Tibial nerve (tissue), 4 donors: ENCODE data around the gene AKT1S1. TPM values are rescaled to one million over a fixed set of nuclear protein-coding genes. Genes with fewer than 3 reads are reported as not detected.

ENCODE experiments used
- DNase-seq, 2 donors: peaks; one replicate each; pipeline ENCODE4 v3.0.0-alpha.2; 2019; ENCODE audit warnings: low spot score in 2 of 2
- H3K27ac ChIP-seq, 4 donors: fragments of 200-600 bp; sonication (generic) in 3 of 4; one replicate each; pipeline ENCODE4 v1.5.1; 2017 to 2019; ENCODE audit warnings: mild to moderate bottlenecking in 1 of 4
- H3K27me3 ChIP-seq, 2 donors: fragments of 200-600 bp; sonication (generic) in 1 of 2; one replicate each; pipeline versions ENCODE4 v1.5.1 to v1.6.0; 2017 to 2019
- H3K36me3 ChIP-seq, 3 donors: fragments of 200-600 bp; sonication (generic); one replicate each; pipeline ENCODE4 v1.5.1; 2018 to 2019
- H3K4me1 ChIP-seq, 4 donors: fragments of 200-600 bp; sonication (generic) in 3 of 4; one replicate each; pipeline ENCODE4 v1.5.1; 2017 to 2019
- H3K4me3 ChIP-seq, 4 donors: fragments of 200-600 bp; sonication (generic) in 3 of 4; one replicate each; pipeline ENCODE4 v1.5.1; 2017 to 2019; ENCODE audit warnings: mild to moderate bottlenecking in 1 of 4, moderate library complexity in 1 of 4
- H3K9me3 ChIP-seq, 4 donors: fragments of 200-600 bp; sonication (generic) in 3 of 4; one replicate each; pipeline ENCODE4 v1.5.1; 2017 to 2019
- EP300 ChIP-seq, 2 donors: sonication (generic); formaldehyde crosslinking; IDR thresholded peaks; one replicate each; pipeline ENCODE4 v1.6.1; 2017; ENCODE audit warnings: antibody characterized with exemption in 2 of 2, mild to moderate bottlenecking in 1 of 2
- POLR2A ChIP-seq, 2 donors: fragments of 450-650 bp; IDR thresholded peaks; one replicate each; pipeline ENCODE4 v1.6.1; 2017; ENCODE audit warnings: antibody characterized with exemption in 2 of 2, mild to moderate bottlenecking in 2 of 2, moderate library complexity in 2 of 2
- WGBS, 2 donors: methylation state at CpG; one replicate each; pipeline ENCODE4 v1.1.5; 2018; 5-methylcytosine and 5-hydroxymethylcytosine counted together
- total RNA-seq, 4 donors: library from RNA; depleted of rRNA; stranded (reverse); fragments of >200 nt; gene quantifications; one replicate each; pipeline ENCODE4 v1.1.0, GENCODE V29; 2016
- TF ChIP-seq, protein P1 (sequence below), 5 experiments: fragments of 200-600 bp in 3 of 5; fragments of 450-650 bp in 2 of 5; sonication (generic) in 3 of 5; IDR thresholded peaks; one replicate each; pipeline ENCODE4 v1.5.1; 2016 to 2019; ENCODE audit warnings: antibody characterized with exemption in 5 of 5, mild to moderate bottlenecking in 3 of 5, moderate library complexity in 2 of 5

The AKT1S1 gene
- total RNA-seq, 4 donors from 2014 or later: 20.6 to 27.4 (median 25.4) TPM

DNA sequence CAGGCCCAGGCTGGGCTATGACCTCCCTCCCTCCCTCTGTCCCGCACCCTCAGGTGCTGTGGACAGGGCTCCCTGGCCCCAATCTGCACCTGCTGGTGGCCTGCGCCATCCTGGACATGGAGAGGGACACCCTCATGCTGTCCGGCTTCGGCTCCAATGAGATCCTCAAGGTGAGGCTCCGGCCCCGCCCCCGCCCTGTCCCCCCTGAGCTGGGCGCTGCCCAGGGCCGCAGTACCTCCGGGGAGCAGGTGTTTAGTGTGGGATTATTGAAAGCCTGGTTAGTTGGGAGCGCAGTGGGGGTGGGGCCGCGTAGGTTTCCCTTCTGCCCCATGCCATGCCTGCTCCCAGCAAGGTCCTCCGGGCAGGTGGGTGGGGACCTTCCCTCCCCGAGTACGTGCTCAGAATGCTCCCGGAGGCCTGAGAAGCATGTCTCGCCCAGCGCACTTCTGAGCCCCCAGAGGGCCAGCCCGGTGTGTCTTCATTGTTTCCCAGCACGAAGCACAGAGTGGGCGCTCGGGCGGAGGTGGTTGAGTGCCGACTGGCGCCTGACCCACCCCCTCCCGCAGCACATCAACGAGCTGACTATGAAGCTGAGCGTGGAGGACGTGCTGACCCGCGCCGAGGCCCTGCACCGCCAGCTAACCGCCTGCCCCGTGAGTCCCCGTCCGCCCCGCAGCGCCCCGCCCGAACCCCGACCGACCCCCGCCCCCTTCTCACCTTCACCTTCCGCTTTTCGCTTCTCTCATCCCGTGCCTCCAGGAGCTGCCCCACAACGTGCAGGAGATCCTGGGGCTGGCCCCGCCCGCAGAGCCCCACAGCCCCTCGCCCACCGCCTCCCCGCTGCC is 10.7 kb upstream of the AKT1S1 start:
- DNase-seq: no peak
- no peak overlapping the region for H3K27ac ChIP-seq
- no peaks in the 10 kb centered on the region for H3K27me3 ChIP-seq
- TF ChIP-seq POLR2A (IDR thresholded peaks at IDR 0.05) (no peak), EP300 (IDR thresholded peaks at IDR 0.05) (no peak)
- TF ChIP-seq, protein P1, sequence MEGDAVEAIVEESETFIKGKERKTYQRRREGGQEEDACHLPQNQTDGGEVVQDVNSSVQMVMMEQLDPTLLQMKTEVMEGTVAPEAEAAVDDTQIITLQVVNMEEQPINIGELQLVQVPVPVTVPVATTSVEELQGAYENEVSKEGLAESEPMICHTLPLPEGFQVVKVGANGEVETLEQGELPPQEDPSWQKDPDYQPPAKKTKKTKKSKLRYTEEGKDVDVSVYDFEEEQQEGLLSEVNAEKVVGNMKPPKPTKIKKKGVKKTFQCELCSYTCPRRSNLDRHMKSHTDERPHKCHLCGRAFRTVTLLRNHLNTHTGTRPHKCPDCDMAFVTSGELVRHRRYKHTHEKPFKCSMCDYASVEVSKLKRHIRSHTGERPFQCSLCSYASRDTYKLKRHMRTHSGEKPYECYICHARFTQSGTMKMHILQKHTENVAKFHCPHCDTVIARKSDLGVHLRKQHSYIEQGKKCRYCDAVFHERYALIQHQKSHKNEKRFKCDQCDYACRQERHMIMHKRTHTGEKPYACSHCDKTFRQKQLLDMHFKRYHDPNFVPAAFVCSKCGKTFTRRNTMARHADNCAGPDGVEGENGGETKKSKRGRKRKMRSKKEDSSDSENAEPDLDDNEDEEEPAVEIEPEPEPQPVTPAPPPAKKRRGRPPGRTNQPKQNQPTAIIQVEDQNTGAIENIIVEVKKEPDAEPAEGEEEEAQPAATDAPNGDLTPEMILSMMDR (IDR thresholded peaks at IDR 0.05): no peak
- H3K4me3 ChIP-seq: no peak overlapping the region
- 83 to 86% methylated on average over 41 to 54 of the region's 54 CpGs for WGBS, 2 donors
- peaks cover 4 to 66% (median 22%) of the 10 kb centered on the region in 3 donors for H3K36me3 ChIP-seq
- H3K4me1 ChIP-seq: peaks cover 0 to 18% (median 7%) of the 10 kb centered on the region in 4 donors
- peaks cover 0 to 2% (median 0%) of the 10 kb centered on the region in 4 donors for H3K9me3 ChIP-seq

DNA sequence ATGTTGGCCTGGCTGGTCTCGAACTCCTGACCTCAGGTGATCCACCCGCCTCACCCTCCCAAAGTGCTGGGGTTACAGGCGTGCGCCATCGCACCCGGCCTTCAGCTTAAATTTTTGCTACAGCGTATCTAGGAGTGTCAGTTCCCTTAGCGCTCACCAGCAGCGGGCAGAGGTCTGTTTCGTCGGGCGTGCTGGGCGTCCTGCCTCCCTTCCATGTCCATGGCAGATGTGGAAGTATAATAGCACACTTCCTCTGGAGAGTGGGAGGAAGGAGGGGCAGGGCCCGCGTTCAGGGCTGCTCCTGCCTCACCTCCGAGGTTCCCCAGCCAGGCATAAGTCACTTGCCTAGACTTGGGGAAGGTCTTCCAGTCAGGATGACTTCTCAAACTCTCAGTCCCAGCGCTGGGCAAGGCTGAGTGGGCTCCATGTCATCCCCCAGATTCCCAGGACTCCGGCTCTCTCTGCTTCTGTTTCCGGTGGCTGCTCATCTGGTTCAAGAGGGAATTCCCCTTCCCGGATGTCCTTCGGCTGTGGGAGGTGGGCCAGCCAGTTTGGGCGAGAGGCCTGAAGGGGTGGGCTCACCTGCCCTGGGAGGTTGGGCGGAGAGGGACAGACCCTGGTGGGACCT is 10.0 kb upstream of the AKT1S1 start:
- H3K27me3 ChIP-seq: no peaks in the 10 kb centered on the region
- H3K36me3 ChIP-seq: peaks cover 9 to 73% (median 29%) of the 10 kb centered on the region in 3 donors
- no peak overlapping the region for H3K4me3 ChIP-seq
- 70 to 73% methylated on average over 20 to 23 of the region's 23 CpGs for WGBS, 2 donors
- H3K4me1 ChIP-seq: peaks cover 0 to 18% (median 7%) of the 10 kb centered on the region in 4 donors
- peaks cover 0 to 5% (median 0%) of the 10 kb centered on the region in 4 donors for H3K9me3 ChIP-seq
- H3K27ac ChIP-seq: no peak overlapping the region
- TF ChIP-seq EP300 (IDR thresholded peaks at IDR 0.05) (no peak), POLR2A (IDR thresholded peaks at IDR 0.05) (no peak)
- TF ChIP-seq, protein P1 (IDR thresholded peaks at IDR 0.05): no peak
- DNase-seq: no peak

DNA sequence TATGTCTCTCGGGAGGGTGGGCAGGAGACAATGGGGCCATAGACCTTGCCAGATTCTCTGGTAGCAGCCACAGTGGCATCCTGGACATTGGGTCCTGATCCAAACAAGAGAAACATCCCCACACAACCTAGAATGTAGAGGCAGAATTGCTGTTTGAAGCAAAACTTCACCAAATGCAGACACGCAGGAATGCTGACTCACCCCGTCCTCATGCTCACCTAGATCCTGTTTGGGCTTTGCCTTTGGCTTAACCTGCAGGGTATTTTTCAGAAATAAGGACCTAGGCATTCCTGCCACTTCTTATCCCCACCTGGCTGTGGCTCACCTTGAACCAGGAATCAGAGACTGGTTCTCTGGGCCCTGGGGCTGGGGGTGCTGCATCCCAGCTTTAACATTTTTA is 7.6 kb upstream of the AKT1S1 start:
- H3K4me1 ChIP-seq: peaks cover 0 to 14% (median under 1%) of the 10 kb centered on the region in 4 donors
- H3K36me3 ChIP-seq: peaks cover 19 to 97% (median 45%) of the 10 kb centered on the region in 3 donors
- TF ChIP-seq EP300 (IDR thresholded peaks at IDR 0.05) (no peak), POLR2A (IDR thresholded peaks at IDR 0.05) (no peak)
- TF ChIP-seq, protein P1 (IDR thresholded peaks at IDR 0.05): no peak
- no peaks in the 10 kb centered on the region for H3K27me3 ChIP-seq
- no peak for DNase-seq
- no peak overlapping the region for H3K4me3 ChIP-seq
- H3K27ac ChIP-seq: no peak overlapping the region
- H3K9me3 ChIP-seq: peaks cover 0 to 5% (median 0%) of the 10 kb centered on the region in 4 donors
- 84 to 89% methylated on average over 3 of the region's 3 CpGs for WGBS, 2 donors

DNA sequence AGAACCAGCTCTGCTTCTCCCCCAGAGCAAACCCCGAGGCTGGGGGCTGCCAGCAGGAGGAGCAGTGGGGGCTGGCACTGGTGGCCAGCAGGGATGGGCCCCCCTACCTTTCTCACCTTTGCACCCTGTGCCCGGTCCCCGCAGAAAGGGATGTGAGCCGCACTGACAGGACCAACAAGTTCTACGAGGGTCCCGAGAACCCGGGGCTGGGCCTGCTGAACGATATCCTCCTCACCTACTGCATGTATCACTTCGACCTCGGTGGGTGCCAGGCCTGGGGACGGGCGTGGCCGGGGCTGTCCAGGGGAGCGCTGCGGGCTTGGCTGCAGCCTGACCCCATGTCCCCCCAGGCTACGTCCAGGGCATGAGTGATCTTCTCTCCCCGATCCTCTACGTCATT is 7.0 kb upstream of the AKT1S1 start:
- no peak overlapping the region for H3K4me3 ChIP-seq
- DNase-seq: no peak

More for the DNA sequence above, 7.0 kb upstream of the AKT1S1 start:
- TF ChIP-seq EP300 (IDR thresholded peaks at IDR 0.05): no peak
- TF ChIP-seq POLR2A (IDR thresholded peaks at IDR 0.05): no peak
- TF ChIP-seq, protein P1 (IDR thresholded peaks at IDR 0.05): no peak
- 96 to 98% methylated on average over 15 to 17 of the region's 18 CpGs for WGBS, 2 donors
- Histone ChIP-seq H3K27me3 (no peaks in the 10 kb centered on the region), H3K4me1 (peaks cover 0 to 15% (median under 1%) of the 10 kb centered on the region in 4 donors), H3K36me3 (peaks cover 20 to 100% (median 45%) of the 10 kb centered on the region in 3 donors), H3K27ac (no peak overlapping the region), H3K9me3 (peaks cover 0 to 5% (median 0%) of the 10 kb centered on the region in 4 donors)
